ENCODE results near the gene YBX1.

The YBX1 gene

GRCh38 chr1:42735477-42736105 is 53.4 kb downstream of the YBX1 start:
- DNase-seq, result no peak

- peak; percentile 27 for DNase-seq
These were observed 53.9 kb downstream of the YBX1 start for GRCh38 chr1:42736152-42736551.

- DNase-seq, result no peak
These were observed 54.5 kb downstream of the YBX1 start for GRCh38 chr1:42736571-42737200.

GRCh38 chr1:42737257-42737656 is 55.0 kb downstream of the YBX1 start:
- no peak for DNase-seq

GRCh38 chr1:42737986-42738677 is 55.9 kb downstream of the YBX1 start:
- no peak for DNase-seq

GRCh38 chr1:42738678-42739226 is 56.5 kb downstream of the YBX1 start:
- no peak for DNase-seq

- DNase-seq, result no peak
These were observed 57.8 kb downstream of the YBX1 start, which contains the start of gene CLDN19 for GRCh38 chr1:42739753-42740700. Gene CLDN19 (minus strand): TSS chr1:42740236. CDS start chr1:42740063, 173 bp downstream.

GRCh38 chr1:42740851-42741580 is 58.8 kb downstream of the YBX1 start:
- DNase-seq, result no peak

GRCh38 chr1:42741706-42742105 is 59.5 kb downstream of the YBX1 start:
- DNase-seq, result no peak

- DNase-seq, result no peak
These were observed 59.9 kb downstream of the YBX1 start for GRCh38 chr1:42742141-42742540.

GRCh38 chr1:42742617-42743316 is 60.5 kb downstream of the YBX1 start:
- no peak for DNase-seq

GRCh38 chr1:42743317-42744147 is 61.3 kb downstream of the YBX1 start:
- DNase-seq, result no peak

- DNase-seq, result no peak
These were observed 61.9 kb downstream of the YBX1 start for GRCh38 chr1:42744148-42744413.

GRCh38 chr1:42745851-42746250 is 63.6 kb downstream of the YBX1 start:
- no peak for DNase-seq

- DNase-seq, result no peak
These were observed 64.4 kb downstream of the YBX1 start for GRCh38 chr1:42746436-42747105.

- DNase-seq, result no peak
These were observed 64.9 kb downstream of the YBX1 start for GRCh38 chr1:42747125-42747524.

GRCh38 chr1:42748021-42748420 is 65.8 kb downstream of the YBX1 start:
- no peak for DNase-seq

- DNase-seq, result no peak
These were observed 66.5 kb downstream of the YBX1 start for GRCh38 chr1:42748461-42749410.

- DNase-seq, result no peak
These were observed 67.8 kb downstream of the YBX1 start for GRCh38 chr1:42750041-42750440.

Measured in fibroblast of skin of back (primary cell).